IMR-90 (cell line): ENCODE measurements around the gene SGO2. TPM values are rescaled to one million over a fixed set of nuclear protein-coding genes. Genes with fewer than 3 reads are reported as not detected.

Experiments used
- ATAC-seq: fragments of 200-7000 bp; cut with Tn5 transposase; 2 replicates; pipeline ENCODE4 v1.9.1; 2020; ENCODE audit warnings: low read depth, mild to moderate bottlenecking, moderate library complexity
- BruUV-seq: library from RNA; stranded (reverse); fragments of 400-500 nt; replicated peaks from 2 replicates; lab custom pipeline; 2021; lab: Mats Ljungman, UMichigan
- CTCF ChIA-PET: fragments of 300-600 bp; formaldehyde crosslinking; extraction: SDS; loops from one replicate; lab custom pipeline; 2021; ENCODE audit warnings: antibody characterized with exemption; lab: Yijun Ruan, JAX
- POLR2A ChIA-PET: fragments of 300-600 bp; sonication (Branson Sonifier 250); formaldehyde crosslinking; loops from one replicate; lab custom pipeline; 2022; ENCODE audit warnings: antibody characterized with exemption; ENCODE audit not compliant: unreplicated experiment; lab: Charles Lee
- DNase-seq: peaks from one replicate; pipeline ENCODE4 v3.0.0; 2013
- H2AFZ ChIP-seq: replicated peaks from 2 replicates; pipeline ENCODE3; 2013; ENCODE audit warnings: low read length, mild to moderate bottlenecking; ENCODE audit not compliant: poor library complexity
- H2AK5ac ChIP-seq: 2 replicates; pipeline ENCODE4 v1.6.1; 2013; ENCODE audit warnings: low read depth, low read length, inconsistent platforms
- H2AK9ac ChIP-seq: replicated peaks from 2 replicates; pipeline ENCODE3; 2013; ENCODE audit warnings: mild to moderate bottlenecking, low read depth, low read length, moderate library complexity; ENCODE audit not compliant: poor library complexity
- H2BK120ac ChIP-seq: 2 replicates; pipeline ENCODE4 v1.6.1; 2013; ENCODE audit warnings: low read depth, low read length, inconsistent platforms
- H2BK15ac ChIP-seq: 3 replicates; pipeline ENCODE4 v1.6.1; 2013; ENCODE audit warnings: low read depth, low read length, inconsistent platforms
- H2BK20ac ChIP-seq: 2 replicates; pipeline ENCODE4 v1.6.1; 2013; ENCODE audit warnings: low read depth, mild to moderate bottlenecking, inconsistent platforms, low read length, moderate library complexity
- H2BK5ac ChIP-seq: 2 replicates; pipeline ENCODE4 v1.6.1; 2013; ENCODE audit warnings: mild to moderate bottlenecking, low read depth, low read length, inconsistent platforms; ENCODE audit not compliant: poor library complexity, severe bottlenecking
- H3K14ac ChIP-seq: replicated peaks from 2 replicates; pipeline ENCODE4 v1.6.1; 2013; ENCODE audit warnings: low read depth, low read length, inconsistent platforms
- H3K18ac ChIP-seq: 2 replicates; pipeline ENCODE4 v1.6.1; 2013; ENCODE audit warnings: low read depth, low read length, control low read depth
- H3K23ac ChIP-seq: 2 replicates; pipeline ENCODE4 v1.6.1; 2013; ENCODE audit warnings: low read depth, low read length, inconsistent platforms
- H3K27ac ChIP-seq: 2 replicates; pipeline ENCODE4 v1.5.1; 2013; ENCODE audit warnings: mild to moderate bottlenecking, control low read depth, low read length; ENCODE audit not compliant: insufficient read depth
- H3K27me3 ChIP-seq: 2 replicates; pipeline ENCODE4 v1.6.1; 2013; ENCODE audit warnings: low read length; ENCODE audit not compliant: control insufficient read depth, insufficient read depth
- H3K36me3 ChIP-seq: 2 replicates; pipeline ENCODE4 v1.6.1; 2013; ENCODE audit warnings: low read length, mixed read lengths; ENCODE audit not compliant: control insufficient read depth, insufficient read depth
- H3K4ac ChIP-seq: 2 replicates; pipeline ENCODE4 v1.6.1; 2013; ENCODE audit warnings: low read depth, low read length, inconsistent platforms
- H3K4me1 ChIP-seq: 2 replicates; pipeline ENCODE4 v1.6.1; 2013; ENCODE audit warnings: low read length, mixed read lengths; ENCODE audit not compliant: control insufficient read depth, insufficient read depth
- H3K4me2 ChIP-seq: 2 replicates; pipeline ENCODE4 v1.6.1; 2013; ENCODE audit warnings: low read depth, mild to moderate bottlenecking, control low read depth, low read length, moderate library complexity
- H3K4me3 ChIP-seq: 2 replicates; pipeline ENCODE4 v1.5.1; 2013; ENCODE audit warnings: low read depth, mild to moderate bottlenecking, control low read depth, low read length, moderate library complexity; ENCODE audit not compliant: insufficient read depth
- H3K56ac ChIP-seq: 2 replicates; pipeline ENCODE4 v1.6.1; 2013; ENCODE audit warnings: low read length, inconsistent platforms; ENCODE audit not compliant: insufficient read depth; ENCODE audit errors: extremely low read depth
- H3K79me1 ChIP-seq, 2 experiments: 2 replicates each; pipeline ENCODE4 v1.6.1; 2013; ENCODE audit warnings: low read length in 2 of 2, inconsistent platforms in 1 of 2, low read depth in 1 of 2
- H3K9ac ChIP-seq: 2 replicates; pipeline ENCODE4 v1.6.1; 2013; ENCODE audit warnings: low read depth, low read length, control low read depth
- H3K9me1 ChIP-seq: 2 replicates; pipeline ENCODE4 v1.6.1; 2013; ENCODE audit warnings: low read length, inconsistent platforms; ENCODE audit not compliant: insufficient read depth
- H3K9me3 ChIP-seq: 2 replicates; pipeline ENCODE4 v1.6.1; 2013; ENCODE audit warnings: low read length; ENCODE audit not compliant: control insufficient read depth, insufficient read depth
- H4K20me1 ChIP-seq: 2 replicates; pipeline ENCODE4 v1.6.1; 2013; ENCODE audit warnings: low read length, inconsistent platforms; ENCODE audit not compliant: insufficient read depth
- H4K5ac ChIP-seq: 2 replicates; pipeline ENCODE4 v1.6.1; 2013; ENCODE audit warnings: mild to moderate bottlenecking, low read depth, low read length, control low read depth
- H4K8ac ChIP-seq, 2 experiments: 2 replicates each; pipeline ENCODE4 v1.6.1; 2013; ENCODE audit warnings: low read depth in 2 of 2, low read length in 2 of 2, control low read depth in 1 of 2, inconsistent platforms in 1 of 2
- H4K91ac ChIP-seq: 2 replicates; pipeline ENCODE4 v1.6.1; 2013; ENCODE audit warnings: low read depth, low read length, inconsistent platforms; ENCODE audit not compliant: insufficient read depth
- BHLHE40 ChIP-seq: fragments of 150-350 bp; IDR thresholded peaks from 2 replicates; pipeline ENCODE4 v1.6.1; 2016; ENCODE audit warnings: mild to moderate bottlenecking, low read depth, low read length
- ELK1 ChIP-seq: fragments of 150-350 bp; IDR thresholded peaks from 2 replicates; pipeline ENCODE4 v1.6.1; 2016; ENCODE audit warnings: low read depth, mild to moderate bottlenecking, low read length, moderate library complexity, borderline replicate concordance
- POLR2A ChIP-seq: IDR thresholded peaks from 2 replicates; pipeline ENCODE4 v1.6.1; 2012; ENCODE audit warnings: mild to moderate bottlenecking, low read depth, low read length
- RAD21 ChIP-seq: IDR thresholded peaks from 2 replicates; pipeline ENCODE4 v1.6.1; 2012; ENCODE audit warnings: low read length, improper control_type of control experiment
- RCOR1 ChIP-seq: IDR thresholded peaks from 2 replicates; pipeline ENCODE4 v1.6.1; 2012; ENCODE audit warnings: mild to moderate bottlenecking, low read length, improper control_type of control experiment; ENCODE audit not compliant: insufficient replicate concordance
- SMC3 ChIP-seq: fragments of 150-350 bp; IDR thresholded peaks from 2 replicates; pipeline ENCODE4 v1.6.1; 2016; ENCODE audit warnings: low read depth, mild to moderate bottlenecking, antibody characterized with exemption, low read length, moderate library complexity
- WGBS, 2 experiments: methylation state at CpG; one replicate each; pipeline versions ENCODE4 v1.1.5 to v1.1.7; 2013; ENCODE audit warnings: missing lambda C conversion rate in 2 of 2; ENCODE audit not compliant: insufficient read length in 1 of 2; ENCODE audit errors: extremely low coverage in 2 of 2; 5-methylcytosine and 5-hydroxymethylcytosine counted together
- dilution Hi-C: fragments of 300-500 bp; cut with HindIII; formaldehyde crosslinking; loops from one replicate; pipeline ENCODE4 v1.14.3; 2018; ENCODE audit warnings: low sequenced_read_pairs; ENCODE audit not compliant: unreplicated experiment
- in situ Hi-C: fragments of 300-500 bp; cut with MboI; formaldehyde crosslinking; loops from 3 replicates; pipeline ENCODE4 v1.14.3; 2019; ENCODE audit warnings: low sequenced_read_pairs, inconsistent platforms, mixed read lengths
- intact Hi-C: fragments of 100-400 bp; cut with micrococcal nuclease; formaldehyde crosslinking; loops from 2 replicates; pipeline ENCODE4 v1.10.0; 2022
- polyA plus RNA-seq, 3 experiments: library from polyadenylated mRNA; depleted of rRNA; stranded (reverse); fragments of >200 nt; gene quantifications; 2 replicates each; pipeline ENCODE4 v1.2.3, GENCODE V29; 2012; ENCODE audit warnings: low replicate concordance in 1 of 3
- total RNA-seq: library from RNA; depleted of rRNA; stranded (reverse); fragments of >200 nt; gene quantifications from 2 replicates; pipeline ENCODE4 v1.2.3, GENCODE V29; 2012

Gene SGO2
- total and polyA plus RNA-seq, 2 of the 4 experiments (the other 2 are of a cell fraction) = 5.4 to 6.3 TPM

- Histone ChIP-seq H3K79me1 (no peaks in the 10 kb centered on the region; a peak in 3 of 4 replicates), H3K9ac (no peak overlapping the region), H3K27me3 (no peaks in the 10 kb centered on the region), H3K36me3 (peaks cover 10% of the 10 kb centered on the region), H3K14ac (no peak overlapping the region), H3K56ac (no peak overlapping the region), H3K27ac (no peak overlapping the region), H4K20me1 (no peaks in the 10 kb centered on the region), H3K9me3 (no peaks in the 10 kb centered on the region), H4K5ac (no peak overlapping the region), H2AK5ac (no peak overlapping the region), H2BK15ac (no peak overlapping the region), H2AFZ (no peak overlapping the region), H4K91ac (no peak overlapping the region), H3K18ac (no peak overlapping the region), H2BK120ac (no peak overlapping the region), H3K4ac (no peak overlapping the region), H3K9me1 (no peaks in the 10 kb centered on the region), H3K4me2 (no peak overlapping the region), H2AK9ac (no peak overlapping the region), H2BK5ac (no peak overlapping the region), H3K23ac (no peak overlapping the region), H2BK20ac (no peak overlapping the region), H3K4me1 (no peaks in the 10 kb centered on the region), H3K4me3 (no peak overlapping the region), H4K8ac (no peak overlapping the region)
- in situ Hi-C loops = no loop called here
- POLR2A ChIA-PET = interaction anchor here (0.6 kb wide), 1 partner anchor 520 kb away, joined by 8 read pairs; no protein-coding TSS in a partner anchor
- DNase-seq (no peak), ATAC-seq (no peak)
- intact Hi-C loops = no loop called here
- dilution Hi-C loops = no loop called here
- no TSS peak for BruUV-seq
- 96% methylated on average over 3 of the region's 5 CpGs; no CpG with 5 or more reads in 1 of the 2 experiments for WGBS, 2 experiments
- CTCF ChIA-PET = interaction anchor here (0.7 kb wide), 1 partner anchor 189 kb away, joined by 5 read pairs; no protein-coding TSS in a partner anchor
- TF ChIP-seq POLR2A (no peak), ELK1 (no peak), BHLHE40 (no peak), RAD21 (no peak), SMC3 (no peak), RCOR1 (no peak)
Observed at GRCh38 chr2:200502196-200502595, 23.8 kb upstream of the SGO2 start.
